Omental fat pad (tissue), 4 donors: ENCODE measurements around the gene MCC. TPM values are rescaled to one million over a fixed set of nuclear protein-coding genes. Genes with fewer than 3 reads are reported as not detected.

Experiments used
- ATAC-seq: fragments of 150-250 bp; one replicate; pipeline ENCODE4 v1.9.1; 2016; ENCODE audit warnings: mild to moderate bottlenecking, moderate library complexity; ENCODE audit not compliant: low FRiP score
- DNase-seq: peaks from one replicate; pipeline ENCODE4 v3.0.0-alpha.2; 2019; ENCODE audit warnings: low spot score
- total RNA-seq, 4 donors: library from RNA; depleted of rRNA; stranded (reverse); fragments of >200 nt; gene quantifications; one replicate each; pipeline ENCODE4 v1.1.0, GENCODE V29; 2016
- TF ChIP-seq, protein P1 (sequence below), 3 donors: fragments of 450-650 bp; IDR thresholded peaks; one replicate each; pipeline ENCODE4 v1.5.1; 2016 to 2017; ENCODE audit warnings: antibody characterized with exemption in 3 of 3, mild to moderate bottlenecking in 3 of 3, moderate library complexity in 2 of 3

Gene MCC
- total RNA-seq, 4 donors from 2014 or later, result 32.8 to 56.3 (median 44.4) TPM

- no peak for ATAC-seq
These were observed 334.6 kb downstream of the MCC start for GRCh38 chr5:113153512-113154097.

GRCh38 chr5:113152380-113152740, 335.9 kb downstream of the MCC start:
- TF ChIP-seq, protein P1, sequence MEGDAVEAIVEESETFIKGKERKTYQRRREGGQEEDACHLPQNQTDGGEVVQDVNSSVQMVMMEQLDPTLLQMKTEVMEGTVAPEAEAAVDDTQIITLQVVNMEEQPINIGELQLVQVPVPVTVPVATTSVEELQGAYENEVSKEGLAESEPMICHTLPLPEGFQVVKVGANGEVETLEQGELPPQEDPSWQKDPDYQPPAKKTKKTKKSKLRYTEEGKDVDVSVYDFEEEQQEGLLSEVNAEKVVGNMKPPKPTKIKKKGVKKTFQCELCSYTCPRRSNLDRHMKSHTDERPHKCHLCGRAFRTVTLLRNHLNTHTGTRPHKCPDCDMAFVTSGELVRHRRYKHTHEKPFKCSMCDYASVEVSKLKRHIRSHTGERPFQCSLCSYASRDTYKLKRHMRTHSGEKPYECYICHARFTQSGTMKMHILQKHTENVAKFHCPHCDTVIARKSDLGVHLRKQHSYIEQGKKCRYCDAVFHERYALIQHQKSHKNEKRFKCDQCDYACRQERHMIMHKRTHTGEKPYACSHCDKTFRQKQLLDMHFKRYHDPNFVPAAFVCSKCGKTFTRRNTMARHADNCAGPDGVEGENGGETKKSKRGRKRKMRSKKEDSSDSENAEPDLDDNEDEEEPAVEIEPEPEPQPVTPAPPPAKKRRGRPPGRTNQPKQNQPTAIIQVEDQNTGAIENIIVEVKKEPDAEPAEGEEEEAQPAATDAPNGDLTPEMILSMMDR (IDR thresholded peaks at IDR 0.05), result no peak
- no peak for DNase-seq

More at GRCh38 chr5:113153512-113154097, 334.6 kb downstream of the MCC start:
- TF ChIP-seq, protein P1 (IDR thresholded peaks at IDR 0.05), result no peak
- no peak for DNase-seq

DNA sequence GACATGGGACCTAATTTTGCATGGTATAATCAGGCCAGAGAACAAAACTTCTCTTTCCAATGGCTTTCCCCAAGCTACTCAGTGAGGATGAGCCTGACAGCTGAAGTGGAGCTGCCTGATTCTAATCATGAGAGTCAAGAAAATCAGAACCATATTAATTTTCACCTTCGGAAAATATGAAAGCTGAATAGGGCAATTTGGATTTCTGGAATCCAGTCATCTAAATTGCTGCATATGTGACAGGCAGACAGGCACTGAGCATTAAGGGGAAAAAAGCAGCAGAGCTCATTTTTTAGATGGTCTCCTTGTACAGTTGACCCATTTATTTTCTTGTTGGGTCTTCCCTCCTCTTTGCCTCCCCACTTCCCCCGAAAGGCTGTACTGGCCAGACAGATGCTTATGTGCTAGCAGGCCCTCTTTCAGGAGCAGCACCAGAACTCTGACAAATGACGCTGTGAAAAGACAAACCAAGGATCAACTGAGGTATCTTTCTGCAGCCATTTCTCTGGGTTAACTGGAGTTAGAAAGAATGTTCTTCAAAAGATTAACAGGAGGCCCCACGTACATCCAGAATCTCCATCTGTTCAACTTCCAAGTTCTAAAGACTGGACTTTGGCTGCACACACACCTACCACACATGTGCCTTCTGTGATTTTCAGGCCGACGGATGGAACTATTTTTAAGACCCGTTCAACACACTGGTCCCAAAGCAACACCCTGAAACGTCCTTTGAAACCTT, 336.4 kb downstream of the MCC start:
- DNase-seq, result no peak
- no peak for ATAC-seq
- TF ChIP-seq, protein P1 (IDR thresholded peaks at IDR 0.05), result no peak

More at GRCh38 chr5:113152380-113152740, 335.9 kb downstream of the MCC start:
- ATAC-seq, result no peak

DNA sequence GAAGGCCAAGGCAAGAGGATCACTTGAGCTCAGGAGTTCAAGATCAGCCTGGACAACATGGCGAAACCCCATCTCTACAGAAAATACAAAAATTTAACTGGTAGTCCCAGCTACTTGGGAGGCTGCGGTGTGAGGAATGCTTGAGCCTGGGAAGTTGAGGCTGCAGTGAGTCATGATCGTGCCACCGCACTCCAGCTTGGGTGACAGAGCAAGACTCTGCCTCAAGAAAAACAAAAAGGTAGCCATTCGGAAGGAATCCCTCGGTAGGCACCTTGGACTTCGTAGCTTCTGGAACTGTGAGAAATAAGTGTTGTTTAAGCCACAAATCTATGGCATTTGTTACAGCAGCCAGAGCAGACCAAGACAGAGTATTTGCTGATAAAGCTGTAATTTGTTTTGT, 337.4 kb downstream of the MCC start:
- TF ChIP-seq, protein P1 (IDR thresholded peaks at IDR 0.05), result no peak
- no peak for ATAC-seq

GRCh38 chr5:113150221-113150620, 338.0 kb downstream of the MCC start:
- TF ChIP-seq, protein P1 (IDR thresholded peaks at IDR 0.05), result no peak
- ATAC-seq, result no peak
- no peak for DNase-seq

More for the DNA sequence above, 337.4 kb downstream of the MCC start:
- DNase-seq, result no peak

DNA sequence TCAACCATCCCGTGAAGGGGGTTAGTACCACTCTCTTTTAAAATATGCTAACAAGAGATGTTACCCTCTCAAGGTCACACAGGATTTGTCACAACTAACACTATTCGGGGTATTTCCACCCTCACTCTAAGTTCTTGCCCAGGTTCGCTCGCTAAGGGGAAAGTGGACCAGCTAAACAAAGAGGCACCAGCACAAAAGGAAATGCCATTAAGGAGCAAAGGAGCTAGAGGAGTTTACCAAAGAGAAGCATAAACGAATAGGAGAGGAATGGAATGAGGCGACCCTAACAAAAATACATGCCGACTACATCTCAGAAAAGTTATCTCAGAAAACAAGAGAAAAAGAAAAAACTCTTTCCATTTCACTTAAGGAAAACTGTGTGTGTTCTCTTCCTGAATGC, 340.7 kb downstream of the MCC start:
- DNase-seq (no peak), ATAC-seq (no peak)
- TF ChIP-seq, protein P1 (IDR thresholded peaks at IDR 0.05), result no peak

GRCh38 chr5:113147101-113147508, 341.1 kb downstream of the MCC start:
- ATAC-seq, result peak; percentile 89
- TF ChIP-seq, protein P1 (IDR thresholded peaks at IDR 0.05), result no peak
- no peak for DNase-seq
